Aorta (tissue), 5 donors: Measurements from ENCODE around the gene NDST1. TPM values are rescaled to one million over a fixed set of nuclear protein-coding genes. Genes with fewer than 3 reads are reported as not detected.
A peak's percentile ranks its signal among the peaks of the same experiment; 100 is the strongest.

ENCODE experiments used
- ATAC-seq: fragments of 200-7000 bp; cut with Tn5 transposase; one replicate; pipeline ENCODE4 v1.9.1; 2022; ENCODE audit warnings: moderate library complexity; ENCODE audit not compliant: low FRiP score
- DNase-seq, 2 donors: peaks; one replicate each; pipeline ENCODE4 v3.0.0-alpha.2; 2020
- H3K27ac ChIP-seq, 2 donors: one replicate each; pipeline ENCODE4 v1.5.1; 2013; ENCODE audit warnings: low read length in 2 of 2, mild to moderate bottlenecking in 2 of 2, moderate library complexity in 2 of 2, control low read depth in 1 of 2, inconsistent platforms in 1 of 2, low read depth in 1 of 2
- H3K27me3 ChIP-seq, 2 donors: one replicate each; pipeline ENCODE4 v1.6.1; 2013; ENCODE audit warnings: control low read depth in 1 of 2, low read length in 1 of 2, mild to moderate bottlenecking in 1 of 2, moderate library complexity in 1 of 2; ENCODE audit not compliant: insufficient read depth in 2 of 2, control insufficient read depth in 1 of 2
- H3K36me3 ChIP-seq, 2 donors: one replicate each; pipeline ENCODE4 v1.6.1; 2013; ENCODE audit warnings: control low read depth in 1 of 2, low read length in 1 of 2, mild to moderate bottlenecking in 1 of 2; ENCODE audit not compliant: insufficient read depth in 2 of 2, control insufficient read depth in 1 of 2
- H3K4me1 ChIP-seq, 2 donors: one replicate each; pipeline ENCODE4 v1.6.1; 2013; ENCODE audit warnings: low read length in 2 of 2, control low read depth in 1 of 2, mild to moderate bottlenecking in 1 of 2, moderate library complexity in 1 of 2; ENCODE audit not compliant: insufficient read depth in 2 of 2, control insufficient read depth in 1 of 2
- H3K4me3 ChIP-seq, 2 donors: one replicate each; pipeline ENCODE4 v1.5.1; 2013; ENCODE audit warnings: low read length in 2 of 2, control low read depth in 1 of 2, mild to moderate bottlenecking in 1 of 2
- H3K9me3 ChIP-seq: one replicate; pipeline ENCODE4 v1.6.1; 2013; ENCODE audit warnings: mild to moderate bottlenecking, low read length; ENCODE audit not compliant: control insufficient read depth
- WGBS, 2 donors: extraction: QIAGEN DNeasy Blood & Tissue Kit; methylation state at CpG; one replicate each; pipeline ENCODE4 v1.1.7; 2013; 5-methylcytosine and 5-hydroxymethylcytosine counted together
- intact Hi-C, 2 donors: fragments of 100-400 bp; cut with DNase I; formaldehyde crosslinking; loops; one replicate each; pipeline versions ENCODE4 v1.14.2 to v1.15.0; 2022
- polyA plus RNA-seq, 2 donors: library from polyadenylated mRNA; stranded (reverse); fragments of 200-250 nt; gene quantifications; one replicate each; pipeline ENCODE4 v1.2.3, GENCODE V29; 2013
- total RNA-seq, 2 donors: library from RNA; stranded (reverse); fragmentation: NEBNext Ultra II Directional; extraction: Animal tissue kit (Norgen Biotek cat#: 25700); gene quantifications; one replicate each; pipeline ENCODE4 v1.2.1, GENCODE V29; 2021
- donor health status: healthy with polysubstance abuse.
- donor health status: Bipolar disorder and iron deficiency.
- donor health status: DM: no; HTN: no; CAD: no.
- donor health status: DM: no; HTN: no; CAD: no.
- donor health status: DM: yes; HTN: yes; CAD: no.

Gene NDST1
- total and polyA plus RNA-seq, 4 donors = 10.4 to 116 (median 43.1) TPM

GRCh38 chr5:150486402-150487198, 21.3 kb upstream of the NDST1 start:
- no peaks in the 10 kb centered on the region for H3K27me3 ChIP-seq
- ATAC-seq = peak; percentile 19
- peak overlapping the region; percentile 62 to 99 for H3K27ac ChIP-seq
- no peaks in the 10 kb centered on the region for H3K36me3 ChIP-seq
- 1% methylated on average over 35 to 60 of the region's 60 CpGs for WGBS, 2 donors
- DNase-seq = peak; percentile 70 to 85
- intact Hi-C loops = loop anchor here (5.0 to 10.0 kb wide), 2 partner anchors 36 to 58 kb away; no protein-coding TSS in a partner anchor
- H3K4me3 ChIP-seq = peak overlapping the region; percentile 70 to 92
- peaks cover 12 to 20% of the 10 kb centered on the region in 2 donors for H3K4me1 ChIP-seq
- no peaks in the 10 kb centered on the region for H3K9me3 ChIP-seq

- H3K36me3 ChIP-seq = no peaks in the 10 kb centered on the region
- peaks cover 12 to 25% of the 10 kb centered on the region in 2 donors for H3K4me1 ChIP-seq
- intact Hi-C loops = loop anchor here (5.0 to 10.0 kb wide), 2 partner anchors 35 to 57 kb away; no protein-coding TSS in a partner anchor
- H3K4me3 ChIP-seq = peak overlapping the region; percentile 70 to 92
- H3K27ac ChIP-seq = peak overlapping the region; percentile 62 to 99
- 21 to 23% methylated on average over 10 of the region's 10 CpGs for WGBS, 2 donors
- no peaks in the 10 kb centered on the region for H3K9me3 ChIP-seq
- no peaks in the 10 kb centered on the region for H3K27me3 ChIP-seq
- peak in 1 of 2 donors; percentile 56 for DNase-seq
- ATAC-seq = no peak
Observed at GRCh38 chr5:150487199-150488061, 20.5 kb upstream of the NDST1 start.

GRCh38 chr5:150488519-150489359, 19.2 kb upstream of the NDST1 start:
- Histone ChIP-seq H3K9me3 (no peaks in the 10 kb centered on the region), H3K4me1 (peaks cover 12 to 25% of the 10 kb centered on the region in 2 donors), H3K27me3 (no peaks in the 10 kb centered on the region), H3K36me3 (no peaks in the 10 kb centered on the region), H3K27ac (peak overlapping the region; percentile 98 to 99), H3K4me3 (no peak overlapping the region)
- intact Hi-C loops = loop anchor here (5.0 to 10.0 kb wide), 2 partner anchors 34 to 56 kb away; no protein-coding TSS in a partner anchor
- WGBS, 2 donors = 4% methylated on average over 11 of the region's 11 CpGs
- DNase-seq (peak; percentile 87 to 93), ATAC-seq (peak; percentile 83)

GRCh38 chr5:150489360-150490295, 18.3 kb upstream of the NDST1 start:
- Histone ChIP-seq H3K4me3 (no peak overlapping the region), H3K9me3 (no peaks in the 10 kb centered on the region), H3K27ac (peak overlapping the region; percentile 98 to 99), H3K36me3 (no peaks in the 10 kb centered on the region), H3K27me3 (no peaks in the 10 kb centered on the region), H3K4me1 (peaks cover 12 to 25% of the 10 kb centered on the region in 2 donors)
- ATAC-seq (no peak), DNase-seq (peak in 1 of 2 donors; percentile 59)
- WGBS, 2 donors = 27 to 32% methylated on average over 9 of the region's 9 CpGs
- intact Hi-C loops = loop anchor here (5.0 to 10.0 kb wide), 2 partner anchors 33 to 55 kb away; no protein-coding TSS in a partner anchor

- ATAC-seq = no peak
- Histone ChIP-seq H3K36me3 (no peaks in the 10 kb centered on the region), H3K27ac (peak overlapping the region; percentile 91 to 99), H3K27me3 (no peaks in the 10 kb centered on the region), H3K4me1 (peaks cover 12 to 25% of the 10 kb centered on the region in 2 donors), H3K9me3 (no peaks in the 10 kb centered on the region), H3K4me3 (no peak overlapping the region)
- 62 to 73% methylated on average over 2 of the region's 2 CpGs for WGBS, 2 donors
- no peak for DNase-seq
- intact Hi-C loops = no loop called here
Observed at GRCh38 chr5:150490296-150490669, 17.6 kb upstream of the NDST1 start.

- Histone ChIP-seq H3K27ac (peak overlapping the region; percentile 91 to 99), H3K4me1 (peaks cover 12 to 25% of the 10 kb centered on the region in 2 donors), H3K27me3 (no peaks in the 10 kb centered on the region), H3K4me3 (no peak overlapping the region), H3K9me3 (no peaks in the 10 kb centered on the region), H3K36me3 (no peaks in the 10 kb centered on the region)
- intact Hi-C loops = no loop called here
- 0 to 25% methylated on average over 1 of the region's 1 CpG for WGBS, 2 donors
- no peak for ATAC-seq
- no peak for DNase-seq
Observed at GRCh38 chr5:150490754-150491153, 17.2 kb upstream of the NDST1 start.

GRCh38 chr5:150491876-150492275, 16.1 kb upstream of the NDST1 start:
- Histone ChIP-seq H3K4me3 (no peak overlapping the region), H3K4me1 (peaks cover 12 to 25% of the 10 kb centered on the region in 2 donors), H3K9me3 (no peaks in the 10 kb centered on the region), H3K27me3 (no peaks in the 10 kb centered on the region), H3K27ac (peak overlapping the region; percentile 81 to 91), H3K36me3 (no peaks in the 10 kb centered on the region)
- intact Hi-C loops = no loop called here
- no peak for ATAC-seq
- 71 to 80% methylated on average over 4 of the region's 4 CpGs for WGBS, 2 donors
- no peak for DNase-seq
